Transverse colon (tissue), 4 donors: ENCODE measurements around the gene C16orf96. TPM values are rescaled to one million over a fixed set of nuclear protein-coding genes. Genes with fewer than 3 reads are reported as not detected.

ENCODE experiments used
- DNase-seq: peaks from one replicate; pipeline ENCODE4 v3.0.0-alpha.2; 2019
- H3K27ac ChIP-seq, 4 donors: fragments of 200-600 bp; sonication (generic); 2 replicates each; pipeline ENCODE4 v1.5.1; 2016 to 2018; ENCODE audit warnings: inconsistent platforms in 4 of 4
- H3K27me3 ChIP-seq: fragments of 200-600 bp; sonication (generic); 2 replicates; pipeline ENCODE4 v1.5.1; 2017; ENCODE audit warnings: inconsistent platforms
- H3K36me3 ChIP-seq, 4 donors: fragments of 200-600 bp; sonication (generic); 2 replicates each; pipeline ENCODE4 v1.5.1; 2017 to 2019; ENCODE audit warnings: inconsistent platforms in 4 of 4
- H3K4me1 ChIP-seq, 4 donors: fragments of 200-600 bp; sonication (generic); 2 replicates each; pipeline ENCODE4 v1.5.1; 2017 to 2020; ENCODE audit warnings: inconsistent platforms in 4 of 4
- H3K4me3 ChIP-seq, 4 donors: fragments of 200-600 bp; sonication (generic); 1 replicate in 1 of 4; 2 replicates in 3 of 4; pipeline versions ENCODE4 v1.5.1 to v1.6.1; 2017 to 2019; ENCODE audit warnings: inconsistent platforms in 4 of 4
- H3K9me3 ChIP-seq, 2 donors: fragments of 200-600 bp; sonication (generic); 2 replicates each; pipeline ENCODE4 v1.5.1; 2017 to 2019; ENCODE audit warnings: inconsistent platforms in 2 of 2
- EP300 ChIP-seq: sonication (generic); formaldehyde crosslinking; IDR thresholded peaks from one replicate; pipeline ENCODE4 v1.6.1; 2017; ENCODE audit warnings: antibody characterized with exemption, low read depth
- POLR2A ChIP-seq: fragments of 450-650 bp; IDR thresholded peaks from one replicate; pipeline ENCODE4 v1.6.1; 2016; ENCODE audit warnings: antibody characterized with exemption, mild to moderate bottlenecking, moderate library complexity
- POLR2AphosphoS5 ChIP-seq, 3 donors: sonication (generic); formaldehyde crosslinking; IDR thresholded peaks; one replicate each; pipeline ENCODE4 v1.6.1; 2016; ENCODE audit warnings: antibody characterized with exemption in 3 of 3
- WGBS, 2 donors: methylation state at CpG; one replicate each; pipeline ENCODE4 v1.1.5; 2018; ENCODE audit warnings: low coverage in 1 of 2; 5-methylcytosine and 5-hydroxymethylcytosine counted together
- in situ Hi-C, 4 donors: fragments of 200-750 bp; cut with MboI; loops; one replicate each; pipeline versions ENCODE4 v1.15.0 to v1.15.1; 2017; ENCODE audit warnings: low sequenced_read_pairs in 3 of 4, low pct_ligation_motif_present in 1 of 4, low pct_unique_long_range_greater_than_20kb in 1 of 4
- intact Hi-C: fragments of 100-400 bp; cut with DNase I; formaldehyde crosslinking; loops from one replicate; pipeline ENCODE4 v1.15.1; 2023; ENCODE audit warnings: low total_unique reads
- total RNA-seq, 4 donors: library from RNA; depleted of rRNA; stranded (reverse); fragments of >200 nt; gene quantifications; one replicate each; pipeline ENCODE4 v1.1.0, GENCODE V29; 2016
- TF ChIP-seq, protein P1 (sequence below), 5 experiments: fragments of 200-600 bp in 3 of 5; fragments of 450-650 bp in 2 of 5; sonication (generic) in 3 of 5; IDR thresholded peaks; 1 replicate in 2 of 5; 2 replicates in 3 of 5; pipeline ENCODE4 v1.5.1; 2016 to 2017; ENCODE audit warnings: antibody characterized with exemption in 5 of 5, inconsistent platforms in 3 of 5, mild to moderate bottlenecking in 2 of 5, moderate library complexity in 1 of 5

Gene C16orf96
- total RNA-seq, 4 donors from 2014 or later = not detected

DNA sequence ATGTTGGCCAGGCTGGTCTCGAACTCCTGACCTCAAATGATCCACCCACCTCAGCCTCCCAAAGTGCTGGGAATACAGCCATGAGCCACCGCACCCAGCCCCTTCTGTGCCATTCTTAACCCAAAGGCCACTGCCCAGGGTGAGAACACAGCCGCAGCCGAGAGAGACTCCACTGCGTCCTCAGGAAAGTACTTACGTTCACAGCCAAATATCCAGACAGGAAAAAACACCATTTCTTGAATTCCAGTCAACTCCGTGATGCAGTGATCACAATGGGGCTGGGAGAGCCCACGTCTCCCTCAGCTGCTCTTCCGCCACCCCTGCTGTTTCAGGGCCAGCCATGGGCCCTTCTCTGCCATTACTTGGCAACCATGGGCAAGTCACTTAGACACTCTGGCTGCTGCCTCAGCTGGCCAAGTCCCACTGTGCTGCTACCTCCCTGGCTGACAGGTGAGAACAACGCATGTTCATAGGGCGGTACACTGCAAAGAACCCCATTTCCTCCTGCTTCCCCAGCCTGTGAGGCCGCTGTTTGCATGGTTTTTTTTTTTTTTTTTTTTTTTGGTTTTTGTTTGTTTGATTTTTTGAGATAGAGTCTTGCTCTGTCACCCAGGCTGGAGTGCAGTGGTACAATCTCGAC lies 21.9 kb upstream of the C16orf96 start:
- intact Hi-C loops (no loop called here), in situ Hi-C loops (no loop called here)
- H3K27ac ChIP-seq = no peak overlapping the region
- H3K9me3 ChIP-seq = peaks cover 0 to 3% of the 10 kb centered on the region in 2 donors
- no peak overlapping the region for H3K4me3 ChIP-seq
- H3K27me3 ChIP-seq = peaks cover 3% of the 10 kb centered on the region
- no peak for TF ChIP-seq POLR2AphosphoS5 (IDR thresholded peaks at IDR 0.05)
- TF ChIP-seq POLR2A = no peak
- TF ChIP-seq EP300 = no peak
- TF ChIP-seq, protein P1, sequence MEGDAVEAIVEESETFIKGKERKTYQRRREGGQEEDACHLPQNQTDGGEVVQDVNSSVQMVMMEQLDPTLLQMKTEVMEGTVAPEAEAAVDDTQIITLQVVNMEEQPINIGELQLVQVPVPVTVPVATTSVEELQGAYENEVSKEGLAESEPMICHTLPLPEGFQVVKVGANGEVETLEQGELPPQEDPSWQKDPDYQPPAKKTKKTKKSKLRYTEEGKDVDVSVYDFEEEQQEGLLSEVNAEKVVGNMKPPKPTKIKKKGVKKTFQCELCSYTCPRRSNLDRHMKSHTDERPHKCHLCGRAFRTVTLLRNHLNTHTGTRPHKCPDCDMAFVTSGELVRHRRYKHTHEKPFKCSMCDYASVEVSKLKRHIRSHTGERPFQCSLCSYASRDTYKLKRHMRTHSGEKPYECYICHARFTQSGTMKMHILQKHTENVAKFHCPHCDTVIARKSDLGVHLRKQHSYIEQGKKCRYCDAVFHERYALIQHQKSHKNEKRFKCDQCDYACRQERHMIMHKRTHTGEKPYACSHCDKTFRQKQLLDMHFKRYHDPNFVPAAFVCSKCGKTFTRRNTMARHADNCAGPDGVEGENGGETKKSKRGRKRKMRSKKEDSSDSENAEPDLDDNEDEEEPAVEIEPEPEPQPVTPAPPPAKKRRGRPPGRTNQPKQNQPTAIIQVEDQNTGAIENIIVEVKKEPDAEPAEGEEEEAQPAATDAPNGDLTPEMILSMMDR (IDR thresholded peaks at IDR 0.05) = no peak
- peaks cover 8 to 23% (median 16%) of the 10 kb centered on the region in 4 donors for H3K4me1 ChIP-seq
- H3K36me3 ChIP-seq = no peaks in the 10 kb centered on the region
- WGBS, 2 donors = 93 to 100% methylated on average over 1 to 13 of the region's 13 CpGs
- DNase-seq = no peak

- no peak for DNase-seq
- intact Hi-C loops = no loop called here
- TF ChIP-seq, protein P1 (IDR thresholded peaks at IDR 0.05) = no peak
- no peak for TF ChIP-seq POLR2AphosphoS5 (IDR thresholded peaks at IDR 0.05)
- TF ChIP-seq POLR2A = no peak
- no peak for TF ChIP-seq EP300
- peaks cover 6 to 16% (median 10%) of the 10 kb centered on the region in 4 donors for H3K4me1 ChIP-seq
- WGBS, 2 donors = 81 to 86% methylated on average over 2 to 7 of the region's 7 CpGs
- H3K4me3 ChIP-seq = no peak overlapping the region
- H3K36me3 ChIP-seq = no peaks in the 10 kb centered on the region
- peaks cover 3% of the 10 kb centered on the region for H3K27me3 ChIP-seq
- in situ Hi-C loops = no loop called here
- no peak overlapping the region for H3K27ac ChIP-seq
- H3K9me3 ChIP-seq = peaks cover 3 to 8% of the 10 kb centered on the region in 2 donors
Measured at GRCh38 chr16:4535627-4536108, 20.5 kb upstream of the C16orf96 start.

DNA sequence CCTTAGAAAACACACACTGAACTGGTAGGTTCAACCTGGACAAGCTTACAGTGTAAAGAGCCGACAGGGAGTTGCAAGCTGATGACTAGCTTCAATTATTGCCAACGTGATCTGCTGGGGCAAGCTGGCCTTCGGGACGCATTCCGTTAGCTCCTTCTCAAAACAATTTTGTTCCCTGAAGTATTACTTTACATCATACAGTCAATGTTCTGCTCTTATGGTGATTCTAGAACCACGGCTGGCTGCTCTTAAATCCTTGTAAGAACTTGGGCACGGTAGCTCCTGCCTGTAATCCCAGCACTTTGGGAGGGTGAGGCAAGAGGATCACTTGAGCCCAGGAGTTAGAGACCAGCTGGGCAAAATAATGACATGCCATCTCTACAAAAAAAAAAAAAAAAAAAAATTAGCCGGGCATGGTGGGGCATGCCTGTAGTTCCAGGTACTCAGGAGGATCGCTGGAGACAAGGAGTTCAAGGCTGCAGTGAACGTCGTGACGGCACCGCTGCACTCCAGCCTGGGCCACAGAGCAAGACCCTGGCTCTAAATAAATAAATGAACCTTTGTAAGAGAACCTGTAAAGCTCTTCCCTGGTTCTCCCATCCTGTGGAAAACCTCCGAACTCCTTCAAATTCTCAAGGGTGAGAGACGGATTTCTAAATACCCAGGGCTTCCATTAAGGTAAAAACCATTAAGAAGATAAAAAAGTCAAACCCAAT lies 19.6 kb upstream of the C16orf96 start:
- in situ Hi-C loops (no loop called here), intact Hi-C loops (no loop called here)
- 92 to 96% methylated on average over 6 to 15 of the region's 15 CpGs for WGBS, 2 donors
- Histone ChIP-seq H3K27me3 (peaks cover 3% of the 10 kb centered on the region), H3K27ac (peak overlapping the region in 1 of 4 donors; percentile 92), H3K9me3 (peaks cover 3 to 8% of the 10 kb centered on the region in 2 donors), H3K4me3 (no peak overlapping the region), H3K4me1 (peaks cover 6 to 16% (median 10%) of the 10 kb centered on the region in 4 donors), H3K36me3 (no peaks in the 10 kb centered on the region)
- DNase-seq = no peak
- no peak for TF ChIP-seq POLR2A
- TF ChIP-seq POLR2AphosphoS5 (IDR thresholded peaks at IDR 0.05) = no peak
- no peak for TF ChIP-seq EP300
- TF ChIP-seq, protein P1 (IDR thresholded peaks at IDR 0.05) = no peak
